Stimulated activated CD4-positive, alpha-beta T cell treated with anti-CD3 and anti-CD28 coated beads, Interleukin-1b, Interleukin-23, amount 100 ng/mL, for 24 hours (primary cell): ENCODE results near the gene TMEM186.
"Not testable (repeated sequence)": the region's sequence is repeated elsewhere in the genome, so short reads cannot be mapped to it uniquely, and the experiment has no call there.

ENCODE experiments used
- DNase-seq, 4 experiments: peaks; one replicate each; pipeline ENCODE4 v3.0.0-alpha.2; 2020; ENCODE audit warnings: low read depth in 4 of 4, low spot score in 1 of 4

TMEM186 gene

GRCh38 chr16:8812162-8812843 is 14.9 kb upstream of the TMEM186 start:
- no peak for DNase-seq

- DNase-seq, result no peak
These were observed 11.3 kb upstream of the TMEM186 start for GRCh38 chr16:8808613-8809353.

GRCh38 chr16:8808009-8808408 is 10.6 kb upstream of the TMEM186 start:
- no peak for DNase-seq

GRCh38 chr16:8807189-8807588 is 9.8 kb upstream of the TMEM186 start:
- DNase-seq, result no peak

GRCh38 chr16:8806272-8806983 is 9.0 kb upstream of the TMEM186 start:
- no peak for DNase-seq

- no peak for DNase-seq
These were observed 6.9 kb upstream of the TMEM186 start for GRCh38 chr16:8804313-8804712.

- DNase-seq, result not testable (repeated sequence)
These were observed 6.3 kb upstream of the TMEM186 start for GRCh38 chr16:8803733-8804132.

- DNase-seq, result no peak
These were observed 4.3 kb upstream of the TMEM186 start for GRCh38 chr16:8801701-8802100.

- DNase-seq, result no peak
These were observed 1.2 kb upstream of the TMEM186 start for GRCh38 chr16:8798535-8799157.

- no peak for DNase-seq
These were observed 712 bp upstream of the TMEM186 start for GRCh38 chr16:8798174-8798527.

- DNase-seq, result no peak
These were observed 723 bp downstream of the TMEM186 start for GRCh38 chr16:8796469-8797363.

- no peak for DNase-seq
These were observed 1.6 kb downstream of the TMEM186 start for GRCh38 chr16:8795818-8796217.

- no peak for DNase-seq
These were observed 2.3 kb downstream of the TMEM186 start for GRCh38 chr16:8795091-8795490.

GRCh38 chr16:8788578-8789172 is 8.8 kb downstream of the TMEM186 start:
- DNase-seq, result no peak

- DNase-seq, result not testable (repeated sequence)
These were observed 11.1 kb downstream of the TMEM186 start for GRCh38 chr16:8786316-8786715.

- no peak for DNase-seq
These were observed 12.0 kb downstream of the TMEM186 start for GRCh38 chr16:8785408-8785807.

GRCh38 chr16:8782673-8783072 is 14.8 kb downstream of the TMEM186 start:
- no peak for DNase-seq

GRCh38 chr16:8781797-8782196 is 15.6 kb downstream of the TMEM186 start:
- DNase-seq, result no peak

GRCh38 chr16:8777217-8777616 is 20.2 kb downstream of the TMEM186 start:
- DNase-seq, result no peak

- DNase-seq, result no peak
These were observed 21.3 kb downstream of the TMEM186 start for GRCh38 chr16:8776129-8776584.
